Measurements from ENCODE around the gene FOXK2.

Gene FOXK2

DNA sequence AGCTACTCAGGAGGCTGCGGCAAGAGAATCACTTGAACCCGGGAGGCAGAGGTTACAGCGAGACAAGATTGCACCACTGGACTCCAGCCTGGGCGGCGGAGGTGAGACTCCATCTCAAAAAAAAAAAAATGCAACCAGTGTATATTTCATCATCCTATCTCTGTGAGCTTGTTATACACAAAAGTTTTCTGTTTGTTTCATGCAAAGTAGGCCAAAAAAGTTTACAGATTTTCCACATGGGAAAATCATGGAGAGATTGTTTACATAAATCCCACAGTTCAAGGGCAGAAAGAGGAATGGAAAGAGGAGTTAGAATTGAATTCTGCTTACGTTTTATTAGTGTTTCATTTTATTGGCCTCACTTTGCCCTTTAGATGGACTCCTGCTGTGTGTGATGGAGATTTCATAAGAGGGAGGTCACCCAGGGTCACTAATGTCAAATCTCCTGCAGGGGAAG, 36.3 kb upstream of the FOXK2 start:
- TF ChIP-seq CTCF (conservative IDR thresholded peaks at IDR 0.05) = no peak
- H3K27ac ChIP-seq = no peak overlapping the region

GRCh38 chr17:82483836-82484235, 35.7 kb upstream of the FOXK2 start:
- no peak for TF ChIP-seq CTCF (conservative IDR thresholded peaks at IDR 0.05)
- H3K27ac ChIP-seq = no peak overlapping the region

DNA sequence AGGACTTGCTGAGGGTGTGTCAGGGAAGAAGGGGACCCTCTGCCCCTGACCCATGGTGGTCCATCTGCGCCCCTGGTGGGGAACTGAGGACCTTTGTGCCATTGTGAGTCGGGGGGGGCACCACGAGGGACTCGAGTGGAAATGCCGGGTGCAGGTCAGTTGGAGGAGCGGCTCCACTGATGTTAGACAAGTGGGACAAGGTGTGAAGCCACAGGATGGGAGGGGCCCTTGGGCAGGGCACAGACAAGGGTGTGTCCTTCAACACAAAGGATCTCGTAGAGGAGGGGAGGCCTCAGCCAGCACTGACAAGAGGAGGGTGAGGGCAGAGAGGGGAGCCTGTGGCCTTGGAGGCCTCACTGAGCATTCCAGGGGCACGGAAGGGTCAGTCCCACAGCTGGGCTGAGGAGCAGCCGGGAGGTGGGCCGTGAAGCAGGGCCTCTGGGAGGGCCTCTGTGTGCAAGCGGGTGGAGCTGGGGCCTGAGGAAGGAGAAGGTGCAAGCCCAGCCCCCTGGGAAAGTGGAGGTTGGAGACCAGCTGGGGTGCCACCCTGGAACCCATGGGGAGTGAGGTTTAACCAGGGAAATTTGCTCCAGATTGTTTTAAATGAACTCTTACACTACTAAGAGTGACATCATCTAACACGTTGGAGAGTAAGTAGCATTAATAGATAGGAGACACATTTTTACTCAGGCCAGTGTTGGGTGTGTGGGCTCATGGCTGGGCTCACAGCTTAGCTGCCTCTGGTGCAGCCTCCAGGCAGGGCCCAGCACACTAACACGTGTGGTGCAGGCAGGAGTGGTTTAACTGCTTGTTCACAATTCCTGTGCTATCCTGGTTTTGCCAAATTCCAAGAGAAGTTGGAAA, 33.1 kb upstream of the FOXK2 start:
- H3K27ac ChIP-seq = no peak overlapping the region
- no peak for TF ChIP-seq CTCF (conservative IDR thresholded peaks at IDR 0.05)

DNA sequence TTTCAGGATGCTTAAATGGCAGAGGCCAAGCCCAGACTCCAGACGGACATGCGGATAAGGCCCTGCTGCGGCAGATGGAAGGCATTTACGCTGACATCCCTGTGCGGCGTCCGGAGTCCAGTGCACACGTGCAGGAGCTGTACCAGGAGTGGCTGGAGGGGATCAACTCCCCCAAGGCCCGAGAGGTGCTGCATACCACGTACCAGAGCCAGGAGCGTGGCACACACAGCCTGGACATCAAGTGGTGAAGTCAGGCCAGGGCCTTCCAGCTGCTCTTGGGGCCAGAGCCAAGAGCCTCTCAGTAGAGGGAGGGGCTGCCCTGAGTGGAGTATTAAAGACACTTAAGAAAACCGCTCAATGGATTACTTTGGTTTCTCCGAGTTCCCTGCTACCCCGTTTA, 31.6 kb upstream of the FOXK2 start:
- no peak overlapping the region for H3K27ac ChIP-seq
- no peak for TF ChIP-seq CTCF (conservative IDR thresholded peaks at IDR 0.05)

DNA sequence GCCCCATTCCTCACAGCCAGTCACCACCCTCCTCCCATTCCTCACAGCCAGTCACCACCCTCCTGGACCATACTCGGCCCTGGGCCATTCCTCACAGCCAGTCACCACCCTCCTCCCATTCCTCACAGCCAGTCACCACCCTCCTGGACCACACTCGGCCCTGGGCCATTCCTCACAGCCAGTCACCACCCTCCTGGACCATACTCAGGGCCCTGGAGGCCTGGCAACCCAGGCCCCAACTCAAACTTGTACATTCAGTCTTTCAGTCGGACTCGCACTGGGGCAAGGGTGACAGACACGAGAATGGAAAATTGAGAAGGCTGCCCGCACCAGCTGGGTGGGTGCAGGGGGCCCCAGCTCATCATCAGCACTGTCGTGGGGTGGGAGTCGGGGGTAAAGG, 30.4 kb upstream of the FOXK2 start:
- no peak overlapping the region for H3K27ac ChIP-seq
- TF ChIP-seq CTCF (conservative IDR thresholded peaks at IDR 0.05) = no peak

- no peak for TF ChIP-seq CTCF (conservative IDR thresholded peaks at IDR 0.05)
Observed at GRCh38 chr17:82489851-82490511, 29.6 kb upstream of the FOXK2 start.

GRCh38 chr17:82490512-82491195, 28.9 kb upstream of the FOXK2 start:
- H3K27ac ChIP-seq = no peak overlapping the region
- no peak for TF ChIP-seq CTCF (conservative IDR thresholded peaks at IDR 0.05)

More at GRCh38 chr17:82489851-82490511, 29.6 kb upstream of the FOXK2 start:
- H3K27ac ChIP-seq = no peak overlapping the region
